Gastroesophageal sphincter (tissue), 4 donors: ENCODE data around the gene PPP4R1. TPM values are rescaled to one million over a fixed set of nuclear protein-coding genes. Genes with fewer than 3 reads are reported as not detected.

ENCODE experiments used
- ATAC-seq: fragments of 150-250 bp; one replicate; pipeline ENCODE4 v1.9.1; 2016; ENCODE audit warnings: mild to moderate bottlenecking, moderate library complexity
- H3K27ac ChIP-seq, 4 donors: fragments of 200-600 bp; sonication (generic) in 3 of 4; 1 replicate in 3 of 4; 2 replicates in 1 of 4; pipeline ENCODE4 v1.5.1; 2016 to 2019
- H3K27me3 ChIP-seq: fragments of 200-600 bp; sonication (generic); one replicate; pipeline ENCODE4 v1.5.1; 2019
- H3K36me3 ChIP-seq, 2 donors: fragments of 200-600 bp; sonication (generic); one replicate each; pipeline ENCODE4 v1.5.1; 2019; ENCODE audit warnings: control low read depth in 1 of 2
- H3K4me1 ChIP-seq, 3 donors: fragments of 200-600 bp; sonication (generic); 1 replicate in 2 of 3; 2 replicates in 1 of 3; pipeline ENCODE4 v1.5.1; 2016 to 2019; ENCODE audit warnings: control low read depth in 2 of 3
- H3K4me3 ChIP-seq, 2 donors: fragments of 200-600 bp; sonication (generic); one replicate each; pipeline ENCODE4 v1.5.1; 2019; ENCODE audit warnings: mild to moderate bottlenecking in 1 of 2, moderate library complexity in 1 of 2
- H3K9me3 ChIP-seq, 3 donors: fragments of 200-600 bp; sonication (generic); one replicate each; pipeline ENCODE4 v1.5.1; 2017 to 2019; ENCODE audit warnings: control low read depth in 2 of 3
- EP300 ChIP-seq: sonication (generic); formaldehyde crosslinking; IDR thresholded peaks from one replicate; pipeline ENCODE4 v1.6.1; 2017; ENCODE audit warnings: antibody characterized with exemption, mild to moderate bottlenecking
- POLR2A ChIP-seq, 2 donors: fragments of 450-650 bp; IDR thresholded peaks; one replicate each; pipeline ENCODE4 v1.6.1; 2017; ENCODE audit warnings: antibody characterized with exemption in 2 of 2, mild to moderate bottlenecking in 2 of 2, moderate library complexity in 1 of 2
- POLR2AphosphoS5 ChIP-seq: sonication (generic); formaldehyde crosslinking; IDR thresholded peaks from one replicate; pipeline ENCODE4 v1.6.1; 2017; ENCODE audit warnings: antibody characterized with exemption
- WGBS, 2 donors: methylation state at CpG; one replicate each; pipeline ENCODE4 v1.1.5; 2018; ENCODE audit warnings: low coverage in 1 of 2; 5-methylcytosine and 5-hydroxymethylcytosine counted together
- total RNA-seq, 4 donors: library from RNA; depleted of rRNA; stranded (reverse); fragments of >200 nt; gene quantifications; one replicate each; pipeline ENCODE4 v1.1.0, GENCODE V29; 2016
- TF ChIP-seq, protein P1 (sequence below), 4 experiments: fragments of 200-600 bp in 2 of 4; fragments of 450-650 bp in 2 of 4; sonication (generic) in 1 of 4; IDR thresholded peaks; one replicate each; pipeline ENCODE4 v1.5.1; 2017 to 2019; ENCODE audit warnings: antibody characterized with exemption in 4 of 4, mild to moderate bottlenecking in 2 of 4, moderate library complexity in 2 of 4

PPP4R1 gene, protein sequence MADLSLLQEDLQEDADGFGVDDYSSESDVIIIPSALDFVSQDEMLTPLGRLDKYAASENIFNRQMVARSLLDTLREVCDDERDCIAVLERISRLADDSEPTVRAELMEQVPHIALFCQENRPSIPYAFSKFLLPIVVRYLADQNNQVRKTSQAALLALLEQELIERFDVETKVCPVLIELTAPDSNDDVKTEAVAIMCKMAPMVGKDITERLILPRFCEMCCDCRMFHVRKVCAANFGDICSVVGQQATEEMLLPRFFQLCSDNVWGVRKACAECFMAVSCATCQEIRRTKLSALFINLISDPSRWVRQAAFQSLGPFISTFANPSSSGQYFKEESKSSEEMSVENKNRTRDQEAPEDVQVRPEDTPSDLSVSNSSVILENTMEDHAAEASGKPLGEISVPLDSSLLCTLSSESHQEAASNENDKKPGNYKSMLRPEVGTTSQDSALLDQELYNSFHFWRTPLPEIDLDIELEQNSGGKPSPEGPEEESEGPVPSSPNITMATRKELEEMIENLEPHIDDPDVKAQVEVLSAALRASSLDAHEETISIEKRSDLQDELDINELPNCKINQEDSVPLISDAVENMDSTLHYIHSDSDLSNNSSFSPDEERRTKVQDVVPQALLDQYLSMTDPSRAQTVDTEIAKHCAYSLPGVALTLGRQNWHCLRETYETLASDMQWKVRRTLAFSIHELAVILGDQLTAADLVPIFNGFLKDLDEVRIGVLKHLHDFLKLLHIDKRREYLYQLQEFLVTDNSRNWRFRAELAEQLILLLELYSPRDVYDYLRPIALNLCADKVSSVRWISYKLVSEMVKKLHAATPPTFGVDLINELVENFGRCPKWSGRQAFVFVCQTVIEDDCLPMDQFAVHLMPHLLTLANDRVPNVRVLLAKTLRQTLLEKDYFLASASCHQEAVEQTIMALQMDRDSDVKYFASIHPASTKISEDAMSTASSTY
- 100 to 1,000 TPM in 3 of 4 donors, 10 to 100 TPM in 1; 91.1 to 174 (median 117) TPM for total RNA-seq

DNA sequence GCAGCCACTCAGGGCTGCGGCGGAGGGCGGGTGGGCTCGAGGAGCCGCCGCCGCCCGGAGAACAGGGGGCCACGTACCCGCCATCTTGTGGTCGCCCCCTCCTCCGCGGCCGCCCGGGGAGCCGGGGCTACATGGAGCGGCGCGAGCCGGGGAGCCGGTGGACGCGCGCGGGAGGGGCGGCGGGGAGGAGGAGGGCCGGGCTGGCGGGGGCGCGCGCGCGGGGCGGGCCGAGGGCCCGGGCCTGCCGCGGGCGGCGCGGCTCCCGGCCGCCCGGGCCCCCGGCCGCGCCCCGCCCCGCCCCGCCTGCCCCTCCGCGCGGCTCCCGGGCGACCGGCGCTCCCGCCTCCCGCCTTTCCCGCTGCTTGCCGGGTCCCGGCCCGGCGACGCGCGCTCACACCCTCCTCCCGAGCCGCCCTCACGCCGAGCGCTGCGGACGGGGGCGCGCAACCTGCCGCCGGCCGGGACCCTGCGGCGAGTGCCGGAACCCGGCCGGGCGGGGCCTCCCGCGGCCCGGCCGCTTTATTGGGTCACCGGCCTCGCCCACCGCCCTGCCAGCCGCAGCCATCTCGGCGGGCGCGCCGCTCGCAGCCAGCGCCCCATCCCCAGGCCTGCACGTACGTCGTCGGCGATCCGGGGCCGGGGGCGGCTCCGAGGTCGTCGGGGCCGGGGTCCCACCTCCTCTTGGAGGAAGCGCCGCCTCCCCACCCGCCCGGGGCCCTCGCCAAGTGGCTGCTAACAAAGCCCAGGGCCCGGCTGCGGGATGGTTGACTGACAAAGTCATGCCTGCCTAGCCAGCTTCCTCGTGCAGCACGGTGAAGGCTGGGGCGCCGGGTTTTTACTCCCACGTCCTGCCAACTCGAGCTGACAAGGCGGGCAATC, at the start of gene PPP4R1:
Gene PPP4R1, minus strand, starts transcription at position 159 of the 879 bp plus-strand sequence. Its CDS starts 75 bp downstream, at position 84.
- Histone ChIP-seq H3K4me3 (peak within 1 kb of the TSS; percentile 68 to 95), H3K9me3 (no peaks in the 10 kb centered on the region), H3K27ac (peak within 1 kb of the TSS; percentile 83 to 99 (median 98)), H3K36me3 (peaks cover 0 to 10% of the 10 kb centered on the region in 2 donors), H3K4me1 (peaks cover 0 to 51% (median 5%) of the 10 kb centered on the region in 3 donors), H3K27me3 (no peaks in the 10 kb centered on the region)
- TF ChIP-seq EP300 (no peak), POLR2A (IDR thresholded peaks at IDR 0.05) (peak; percentile 42 to 61), POLR2AphosphoS5 (peak; percentile 35)
- ATAC-seq: peak; percentile 90
- no CpG with 5 or more reads among the region's 127 CpGs for WGBS, 2 donors

DNA sequence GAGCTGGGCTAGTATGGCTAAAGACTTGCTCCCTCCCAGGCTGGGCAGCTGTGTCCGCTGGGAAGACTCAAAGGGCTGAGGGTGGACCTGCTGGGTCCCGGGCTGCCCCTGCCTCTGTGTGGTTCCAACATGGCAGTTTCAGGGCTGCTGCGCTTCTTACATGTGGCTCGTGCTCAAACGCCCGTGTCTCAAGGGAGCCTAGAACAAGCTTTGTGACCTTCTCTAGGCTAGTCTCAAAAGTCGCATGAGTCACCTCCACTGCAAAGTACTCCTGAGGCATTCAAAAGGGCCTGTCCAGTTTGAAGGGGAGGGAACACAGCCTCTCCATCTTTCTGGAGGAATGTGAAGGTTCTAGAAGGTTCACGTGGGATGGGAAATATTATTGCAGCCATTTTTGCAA, 49.0 kb upstream of the PPP4R1 start:
- ATAC-seq: no peak
- WGBS, 2 donors: 88% methylated on average over 1 of the region's 8 CpGs; no CpG with 5 or more reads in 1 of the 2 donors
- H3K36me3 ChIP-seq: no peaks in the 10 kb centered on the region
- H3K4me1 ChIP-seq: no peaks in the 10 kb centered on the region
- TF ChIP-seq EP300 (no peak), POLR2A (IDR thresholded peaks at IDR 0.05) (no peak), POLR2AphosphoS5 (no peak)
- TF ChIP-seq, protein P1, sequence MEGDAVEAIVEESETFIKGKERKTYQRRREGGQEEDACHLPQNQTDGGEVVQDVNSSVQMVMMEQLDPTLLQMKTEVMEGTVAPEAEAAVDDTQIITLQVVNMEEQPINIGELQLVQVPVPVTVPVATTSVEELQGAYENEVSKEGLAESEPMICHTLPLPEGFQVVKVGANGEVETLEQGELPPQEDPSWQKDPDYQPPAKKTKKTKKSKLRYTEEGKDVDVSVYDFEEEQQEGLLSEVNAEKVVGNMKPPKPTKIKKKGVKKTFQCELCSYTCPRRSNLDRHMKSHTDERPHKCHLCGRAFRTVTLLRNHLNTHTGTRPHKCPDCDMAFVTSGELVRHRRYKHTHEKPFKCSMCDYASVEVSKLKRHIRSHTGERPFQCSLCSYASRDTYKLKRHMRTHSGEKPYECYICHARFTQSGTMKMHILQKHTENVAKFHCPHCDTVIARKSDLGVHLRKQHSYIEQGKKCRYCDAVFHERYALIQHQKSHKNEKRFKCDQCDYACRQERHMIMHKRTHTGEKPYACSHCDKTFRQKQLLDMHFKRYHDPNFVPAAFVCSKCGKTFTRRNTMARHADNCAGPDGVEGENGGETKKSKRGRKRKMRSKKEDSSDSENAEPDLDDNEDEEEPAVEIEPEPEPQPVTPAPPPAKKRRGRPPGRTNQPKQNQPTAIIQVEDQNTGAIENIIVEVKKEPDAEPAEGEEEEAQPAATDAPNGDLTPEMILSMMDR (IDR thresholded peaks at IDR 0.05): no peak
- H3K9me3 ChIP-seq: no peaks in the 10 kb centered on the region
- H3K4me3 ChIP-seq: no peak overlapping the region
- no peaks in the 10 kb centered on the region for H3K27me3 ChIP-seq
- no peak overlapping the region for H3K27ac ChIP-seq

DNA sequence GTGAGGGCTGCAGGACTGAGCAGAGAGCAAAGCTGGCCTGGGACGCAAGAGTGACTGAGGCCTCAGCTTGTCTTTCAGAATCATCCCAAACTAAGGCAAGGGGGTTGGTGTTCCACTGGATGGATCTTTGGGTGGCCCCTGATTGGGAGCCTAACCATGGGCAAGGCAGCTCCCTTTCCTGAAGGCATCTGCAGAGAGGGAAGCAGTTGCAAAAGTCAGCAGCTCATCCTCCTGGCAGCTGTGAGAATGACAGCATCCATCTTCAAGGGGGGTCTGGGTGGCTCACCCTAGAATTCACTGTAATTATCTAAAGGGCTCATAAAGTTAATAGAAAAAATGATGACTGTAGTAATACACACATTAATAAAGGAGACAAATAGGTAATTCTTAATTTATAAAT, 47.2 kb upstream of the PPP4R1 start:
- H3K27me3 ChIP-seq: no peaks in the 10 kb centered on the region
- H3K4me1 ChIP-seq: no peaks in the 10 kb centered on the region
- no peak overlapping the region for H3K27ac ChIP-seq
- ATAC-seq: no peak
- TF ChIP-seq, protein P1 (IDR thresholded peaks at IDR 0.05): peak in 2 of 4 experiments; percentile 13 to 22
- TF ChIP-seq EP300: no peak
- no peak for TF ChIP-seq POLR2A (IDR thresholded peaks at IDR 0.05)
- WGBS, 2 donors: 89 to 91% methylated on average over 1 of the region's 1 CpG
- no peaks in the 10 kb centered on the region for H3K9me3 ChIP-seq
- no peak overlapping the region for H3K4me3 ChIP-seq
- H3K36me3 ChIP-seq: no peaks in the 10 kb centered on the region

DNA sequence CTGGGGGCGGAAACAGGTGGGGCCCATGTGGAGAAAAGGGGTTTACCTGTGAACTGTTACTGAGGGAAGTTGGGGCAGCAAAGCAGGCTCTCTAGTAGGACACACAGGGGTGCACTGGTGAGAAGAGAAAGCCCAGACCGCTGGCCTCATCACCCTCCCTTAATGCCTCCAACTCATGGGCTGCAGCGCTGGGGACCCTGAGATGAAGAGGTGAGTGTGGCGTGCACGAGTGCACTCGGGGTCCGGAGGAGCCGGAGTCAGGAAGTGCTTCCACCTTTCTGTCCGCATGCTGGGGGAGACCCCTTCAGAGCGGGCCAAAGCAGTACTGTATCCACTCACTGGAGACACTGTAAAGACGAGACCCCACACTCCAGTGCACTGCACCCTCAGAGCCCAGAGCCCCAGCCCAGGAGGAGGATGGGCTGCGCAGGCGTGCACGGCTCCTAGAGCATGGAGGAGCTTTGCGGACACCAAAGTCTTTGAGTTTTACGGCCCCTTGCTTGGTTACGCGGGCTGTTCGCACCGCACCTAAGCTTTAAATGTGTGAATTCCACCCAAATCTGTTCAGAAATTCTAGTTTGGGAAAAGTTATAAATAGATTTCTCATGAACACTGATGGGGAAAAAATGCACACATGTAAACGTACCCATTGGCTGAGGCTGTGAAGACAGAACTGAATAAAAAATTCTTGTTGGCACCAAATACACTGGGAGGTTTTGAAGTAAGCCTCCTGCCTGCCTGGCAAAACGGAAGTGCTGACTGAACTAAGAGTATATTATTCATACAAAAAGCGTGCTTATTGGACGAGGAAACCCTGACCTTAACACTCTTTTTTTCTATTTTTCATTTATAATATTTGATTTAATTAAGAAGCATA, 45.4 kb upstream of the PPP4R1 start:
- ATAC-seq: no peak
- no peaks in the 10 kb centered on the region for H3K4me1 ChIP-seq
- H3K27me3 ChIP-seq: no peaks in the 10 kb centered on the region
- no peak overlapping the region for H3K4me3 ChIP-seq
- TF ChIP-seq POLR2A (IDR thresholded peaks at IDR 0.05) (no peak), EP300 (no peak), POLR2AphosphoS5 (no peak)
- TF ChIP-seq, protein P1 (IDR thresholded peaks at IDR 0.05): no peak
- H3K36me3 ChIP-seq: no peaks in the 10 kb centered on the region
- H3K9me3 ChIP-seq: no peaks in the 10 kb centered on the region
- WGBS, 2 donors: 66 to 81% methylated on average over 5 to 15 of the region's 24 CpGs
- H3K27ac ChIP-seq: no peak overlapping the region
